Tongue (tissue), 2 donors: Measurements from ENCODE around the gene HMBS. TPM values are rescaled to one million over a fixed set of nuclear protein-coding genes. Genes with fewer than 3 reads are reported as not detected.
"Not testable (repeated sequence)": the region's sequence is repeated elsewhere in the genome, so short reads cannot be mapped to it uniquely, and the experiment has no call there.

Source experiments
- DNase-seq: peaks from one replicate; pipeline ENCODE4 v3.0.0-alpha.2; 2015
- total RNA-seq: library from RNA; depleted of rRNA; stranded (reverse); fragments of >200 nt; gene quantifications from one replicate; pipeline ENCODE4 v1.2.3, GENCODE V29; 2014

HMBS gene
- total RNA-seq, 1 donor from 2014 or later, result 21.0 TPM

DNA sequence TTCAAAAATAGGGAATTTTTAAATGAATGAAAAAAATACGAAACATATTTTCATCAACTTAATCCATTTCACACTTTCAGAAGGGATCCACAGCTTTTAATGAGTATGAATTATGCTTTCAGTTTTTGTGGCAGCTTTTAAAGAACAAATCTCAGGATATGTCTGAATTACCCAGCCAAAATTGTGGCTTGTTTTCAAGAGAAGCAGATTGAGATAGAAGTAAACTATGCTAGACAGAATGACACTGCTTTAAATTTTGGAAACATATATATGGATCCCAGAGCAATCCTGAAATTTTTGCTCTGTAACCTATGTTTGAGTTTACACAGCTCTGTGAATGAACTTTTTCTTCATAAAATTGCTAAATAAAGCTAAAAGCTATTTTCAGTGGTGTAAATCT lies 34.3 kb downstream of the HMBS start:
- DNase-seq, result no peak

DNA sequence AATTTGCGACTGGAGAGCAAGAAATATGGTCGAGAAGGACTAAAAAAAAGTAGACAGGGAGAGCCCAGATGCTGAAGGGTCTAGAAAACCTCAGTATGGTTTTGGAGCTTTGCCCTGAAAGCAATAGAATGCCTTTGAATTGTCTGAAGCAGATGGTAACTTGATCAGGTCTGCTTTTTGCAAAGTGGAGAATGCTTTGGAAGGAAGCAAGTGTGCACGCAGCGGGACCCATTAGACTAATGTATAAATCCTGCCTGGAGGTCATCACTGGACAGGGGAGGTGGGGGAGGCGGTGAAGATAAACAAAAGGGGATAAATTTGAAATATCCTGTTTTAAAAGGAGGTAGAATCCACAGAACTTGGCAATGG lies 35.9 kb downstream of the HMBS start:
- peak; percentile 70 for DNase-seq

DNA sequence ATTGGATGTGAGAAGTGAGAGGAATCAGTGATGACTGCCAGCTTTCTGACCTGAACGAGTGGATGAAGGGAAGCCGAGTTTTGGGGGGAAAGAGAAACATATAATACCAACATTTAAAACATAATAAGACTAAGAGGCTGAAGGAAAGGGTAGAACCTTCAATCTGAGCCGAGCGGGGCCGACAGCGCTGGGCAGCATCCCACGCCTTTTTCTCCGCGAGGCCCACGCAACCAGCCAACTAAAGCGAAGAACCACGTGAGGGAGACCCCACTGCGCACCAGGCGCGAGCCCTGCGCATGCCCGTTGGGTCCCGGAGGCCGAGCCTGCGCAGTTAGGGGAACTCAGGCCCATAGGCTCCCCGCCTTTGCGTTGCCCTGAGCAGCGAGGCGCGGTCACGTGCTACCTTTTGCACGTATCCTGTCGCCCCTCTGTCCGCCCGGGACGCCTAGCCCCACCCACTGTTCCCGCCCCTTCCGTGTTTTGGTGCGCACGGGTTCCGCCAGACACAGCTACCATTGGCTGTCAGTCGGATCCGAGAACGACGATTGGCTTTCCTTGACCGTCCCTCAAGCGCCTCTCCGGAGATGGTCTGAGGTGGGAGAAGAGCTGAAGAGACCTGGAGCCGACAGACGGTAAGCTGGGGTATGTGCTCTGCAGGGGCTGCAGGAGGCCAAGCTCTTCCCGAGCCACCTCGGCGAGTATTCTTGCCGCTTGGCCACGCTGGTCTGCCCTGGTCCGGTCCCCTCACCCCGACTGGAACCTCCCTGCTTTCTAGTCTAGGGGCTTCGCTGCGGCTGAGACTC lies 36.5 kb downstream of the HMBS start, which contains the start of gene HINFP:
Gene HINFP (plus strand): TSS at position 573 of the 803 bp plus-strand sequence. CDS start 5,365 bp downstream, outside the sequence.
- DNase-seq, result peak; percentile 100

DNA sequence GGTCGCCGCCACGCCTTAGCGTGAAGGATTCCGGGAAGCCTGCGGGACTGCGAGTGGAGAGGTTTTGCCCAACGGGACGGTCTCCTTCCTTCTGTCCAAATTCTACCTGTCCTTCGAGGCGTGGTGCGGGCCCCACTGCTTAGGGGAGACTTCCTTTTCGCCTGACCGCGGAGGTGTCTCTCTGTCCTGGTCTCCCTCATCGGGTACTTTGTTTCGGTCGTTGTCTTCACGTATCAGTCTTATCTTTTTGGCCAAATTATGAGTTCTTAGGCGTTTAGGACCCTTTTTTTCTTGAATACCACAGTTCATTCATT lies 37.1 kb downstream of the HMBS start:
- DNase-seq, result no peak

DNA sequence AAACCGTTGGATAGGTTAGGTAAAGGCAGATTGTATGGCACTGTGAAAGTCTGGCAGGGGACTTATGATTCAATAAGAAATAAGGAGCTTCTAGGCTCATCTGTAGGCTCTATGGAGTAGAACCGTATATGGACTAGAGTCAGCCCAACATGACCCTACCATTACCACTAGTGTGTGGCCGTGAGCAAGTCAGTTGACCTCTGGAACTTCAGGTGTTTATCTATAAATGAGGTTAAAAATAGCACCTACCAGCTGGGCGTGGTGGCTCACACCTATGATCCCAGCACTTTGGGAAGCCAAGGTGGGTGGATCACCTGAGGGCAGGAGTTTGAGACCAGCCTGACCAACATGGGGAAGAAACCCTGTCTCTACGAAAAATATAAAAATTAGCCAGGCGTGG lies 41.1 kb downstream of the HMBS start:
- no peak for DNase-seq

DNA sequence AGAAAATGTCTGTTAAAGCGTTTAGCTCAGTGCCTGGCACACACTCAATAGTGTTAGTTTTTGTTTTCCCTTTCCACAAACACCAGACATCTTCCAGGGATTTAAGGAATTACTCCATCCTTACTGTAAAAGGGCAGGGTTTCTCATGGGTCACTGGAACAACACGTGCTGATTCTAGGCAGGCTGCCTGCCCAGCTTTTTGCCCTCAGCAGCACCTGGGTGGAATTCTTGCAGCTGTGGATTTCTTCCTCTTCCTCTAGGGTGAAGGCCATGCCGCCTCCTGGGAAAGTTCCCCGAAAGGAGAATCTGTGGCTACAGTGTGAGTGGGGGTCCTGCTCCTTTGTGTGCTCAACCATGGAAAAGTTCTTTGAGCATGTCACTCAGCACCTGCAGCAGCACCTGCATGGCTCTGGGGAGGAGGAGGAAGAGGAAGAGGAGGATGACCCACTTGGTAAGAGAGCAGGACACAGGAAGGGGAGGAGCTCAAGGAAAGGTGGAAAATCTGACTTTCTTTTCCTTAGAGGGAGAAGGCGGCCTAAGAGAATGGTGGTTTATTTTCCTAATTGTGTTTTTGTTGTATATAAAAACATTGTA lies 42.1 kb downstream of the HMBS start:
- peak; percentile 54 for DNase-seq

DNA sequence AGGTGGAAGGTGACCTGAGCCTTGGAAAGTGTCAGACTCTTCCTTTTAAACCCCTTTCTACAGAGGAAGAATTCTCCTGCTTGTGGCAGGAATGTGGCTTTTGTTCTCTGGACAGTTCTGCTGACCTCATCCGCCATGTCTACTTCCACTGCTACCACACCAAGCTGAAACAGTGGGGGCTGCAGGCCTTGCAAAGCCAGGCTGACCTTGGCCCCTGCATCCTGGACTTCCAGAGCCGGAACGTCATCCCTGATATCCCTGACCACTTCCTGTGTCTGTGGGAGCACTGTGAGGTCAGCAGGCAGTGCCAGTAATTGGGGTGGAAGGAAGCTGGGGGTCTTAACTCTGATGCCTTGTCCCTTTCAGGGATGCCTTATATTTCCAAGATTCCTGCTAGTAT lies 46.0 kb downstream of the HMBS start:
- DNase-seq, result no peak

DNA sequence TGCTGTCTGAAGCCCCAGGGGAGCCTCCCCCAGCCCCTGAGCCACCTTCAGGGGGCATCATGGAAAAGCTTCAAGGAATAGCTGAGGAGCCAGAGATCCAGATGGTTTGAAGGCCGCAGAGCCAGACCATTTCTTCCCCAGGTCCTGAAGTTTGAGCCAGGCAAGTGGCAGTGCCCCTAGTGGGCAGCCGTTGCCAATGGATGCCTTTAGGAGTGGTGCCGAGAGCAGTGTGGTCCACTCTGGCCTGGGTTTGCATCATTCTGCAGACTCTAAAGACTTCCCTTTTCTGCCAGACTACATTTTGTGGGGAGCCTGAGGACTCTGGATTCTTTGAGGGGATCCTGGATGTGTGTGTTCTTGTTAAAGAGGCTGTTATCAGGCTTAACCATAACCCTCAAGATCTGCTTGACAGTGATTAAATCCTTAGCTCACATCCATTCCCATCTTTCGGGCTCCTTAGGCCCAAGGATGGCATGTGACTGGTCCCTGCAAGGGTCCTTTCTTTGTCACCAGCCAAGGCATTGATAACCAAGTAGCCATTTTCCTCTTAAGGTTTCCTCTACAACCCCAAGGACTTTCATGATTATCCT lies 49.8 kb downstream of the HMBS start:
- DNase-seq, result no peak

DNA sequence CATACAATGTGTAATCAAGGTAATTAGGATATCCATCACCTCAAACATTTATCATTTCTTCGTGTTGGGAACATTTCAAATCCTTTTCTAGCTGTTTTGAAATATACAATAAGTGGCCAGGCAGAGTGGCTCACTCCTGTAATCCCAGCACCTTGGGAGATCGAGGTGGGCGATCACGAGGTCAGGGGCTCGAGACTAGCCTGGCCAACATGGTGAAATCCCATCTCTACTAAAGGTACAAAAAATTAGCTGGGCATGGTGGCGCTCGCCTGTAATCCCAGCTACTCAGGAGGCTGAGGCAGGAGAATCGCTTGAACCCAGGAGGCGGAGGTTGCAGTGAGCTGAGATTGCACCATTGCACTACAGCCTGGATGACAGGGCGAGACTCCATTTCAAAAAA lies 54.6 kb downstream of the HMBS start:
- not testable (repeated sequence) for DNase-seq

Other genes starting within 250 kb of the HMBS start
- 0.10 TPM for gene CXCR5, start 201.0 kb upstream of the HMBS start, total RNA-seq
- gene BCL9L, start 159.0 kb upstream of the HMBS start, total RNA-seq, result 37.5 TPM
- gene UPK2, start 128.6 kb upstream of the HMBS start, total RNA-seq, result not detected
- gene FOXR1, start 113.1 kb upstream of the HMBS start, total RNA-seq, result not detected
- gene CENATAC, start 86.7 kb upstream of the HMBS start, total RNA-seq, result 31.6 TPM
- 2,908 TPM for gene RPS25, start 66.5 kb upstream of the HMBS start, total RNA-seq
- gene TRAPPC4, start 66.1 kb upstream of the HMBS start, total RNA-seq, result 29.2 TPM
- 8.8 TPM for gene SLC37A4, start 54.0 kb upstream of the HMBS start, total RNA-seq
- gene HYOU1, start 27.7 kb upstream of the HMBS start, total RNA-seq, result 52.7 TPM
- gene VPS11, start 17.1 kb upstream of the HMBS start, total RNA-seq, result 29.7 TPM
- 8.0 TPM for gene DPAGT1, start 17.0 kb downstream of the HMBS start, total RNA-seq
- gene C2CD2L, start 22.5 kb downstream of the HMBS start, total RNA-seq, result 5.6 TPM
- 14.7 TPM for gene HINFP, start 36.7 kb downstream of the HMBS start, total RNA-seq
- 0.31 TPM for gene ABCG4, start 64.2 kb downstream of the HMBS start, total RNA-seq
- 35.4 TPM for gene NLRX1, start 83.8 kb downstream of the HMBS start, total RNA-seq
- not detected for gene NHERF4, start 100.6 kb downstream of the HMBS start, total RNA-seq
- gene CBL, start 121.5 kb downstream of the HMBS start, total RNA-seq, result 10.9 TPM
- 491 TPM for gene MCAM, start 232.2 kb downstream of the HMBS start, total RNA-seq
- gene RNF26, start 249.6 kb downstream of the HMBS start, total RNA-seq, result 6.6 TPM